Large intestine (tissue), 3 donors: ENCODE data around the gene KIAA0232. TPM values are rescaled to one million over a fixed set of nuclear protein-coding genes. Genes with fewer than 3 reads are reported as not detected.
A peak's percentile ranks its signal among the peaks of the same experiment; 100 is the strongest.
"Not testable (repeated sequence)": the region's sequence is repeated elsewhere in the genome, so short reads cannot be mapped to it uniquely, and the experiment has no call there.

Experiments used
- DNase-seq, 2 donors: peaks; one replicate each; pipeline versions ENCODE4 v3.0.0 to v3.0.0-alpha.2; 2013
- H3K27ac ChIP-seq: one replicate; pipeline ENCODE4 v1.5.1; 2013; ENCODE audit warnings: low read length
- H3K27me3 ChIP-seq: 2 replicates; pipeline ENCODE4 v1.6.1; 2013; ENCODE audit warnings: low read length; ENCODE audit not compliant: control insufficient read depth, insufficient read depth
- H3K36me3 ChIP-seq: 2 replicates; pipeline ENCODE4 v1.6.1; 2013; ENCODE audit warnings: low read length; ENCODE audit not compliant: control insufficient read depth, insufficient read depth
- H3K4me1 ChIP-seq: one replicate; pipeline ENCODE4 v1.6.1; 2013; ENCODE audit warnings: low read length; ENCODE audit not compliant: control insufficient read depth, insufficient read depth
- H3K4me3 ChIP-seq: one replicate; pipeline ENCODE4 v1.5.1; 2013; ENCODE audit warnings: low read length
- H3K9me3 ChIP-seq: one replicate; pipeline ENCODE4 v1.6.1; 2013; ENCODE audit warnings: mild to moderate bottlenecking, low read depth, low read length, moderate library complexity; ENCODE audit not compliant: control insufficient read depth
- WGBS: methylation state at CpG from one replicate; pipeline ENCODE4 v1.1.5; 2013; ENCODE audit warnings: low lambda C conversion rate; ENCODE audit not compliant: insufficient coverage; 5-methylcytosine and 5-hydroxymethylcytosine counted together
- polyA plus RNA-seq: library from polyadenylated mRNA; unstranded; fragments of 120-200 nt; gene quantifications from one replicate; pipeline ENCODE4 v1.2.1, GENCODE V29; 2013

The KIAA0232 gene
- polyA plus RNA-seq, 1 donor, result 23.5 TPM

DNA sequence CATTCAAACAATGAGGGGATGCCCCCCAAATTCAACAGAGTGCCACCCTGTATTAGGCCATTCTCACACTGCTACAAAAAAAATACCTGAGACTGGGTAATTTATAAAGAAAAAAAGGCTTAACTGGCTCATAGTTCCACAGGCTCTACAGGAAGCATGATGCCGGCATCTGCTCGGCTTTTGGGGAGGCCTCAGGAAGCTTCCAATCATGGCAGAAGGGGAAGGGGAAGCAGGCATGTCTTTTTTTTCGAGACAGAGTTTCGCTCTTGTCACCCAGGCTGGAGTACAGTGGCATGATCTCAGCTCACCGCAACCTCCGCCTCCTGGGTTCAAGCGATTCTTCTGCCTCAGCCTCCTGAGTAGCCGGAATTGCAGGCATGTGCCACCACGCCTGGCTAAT lies 108.4 kb downstream of the KIAA0232 start:
- Histone ChIP-seq H3K4me1 (peaks cover 33% of the 10 kb centered on the region), H3K9me3 (peaks cover 11% of the 10 kb centered on the region)
- H3K36me3 ChIP-seq, H3K27me3 ChIP-seq, H3K4me3 ChIP-seq, H3K27ac ChIP-seq, DNase-seq: not testable (repeated sequence)
- WGBS, result no CpG with 5 or more reads among the region's 9 CpGs

DNA sequence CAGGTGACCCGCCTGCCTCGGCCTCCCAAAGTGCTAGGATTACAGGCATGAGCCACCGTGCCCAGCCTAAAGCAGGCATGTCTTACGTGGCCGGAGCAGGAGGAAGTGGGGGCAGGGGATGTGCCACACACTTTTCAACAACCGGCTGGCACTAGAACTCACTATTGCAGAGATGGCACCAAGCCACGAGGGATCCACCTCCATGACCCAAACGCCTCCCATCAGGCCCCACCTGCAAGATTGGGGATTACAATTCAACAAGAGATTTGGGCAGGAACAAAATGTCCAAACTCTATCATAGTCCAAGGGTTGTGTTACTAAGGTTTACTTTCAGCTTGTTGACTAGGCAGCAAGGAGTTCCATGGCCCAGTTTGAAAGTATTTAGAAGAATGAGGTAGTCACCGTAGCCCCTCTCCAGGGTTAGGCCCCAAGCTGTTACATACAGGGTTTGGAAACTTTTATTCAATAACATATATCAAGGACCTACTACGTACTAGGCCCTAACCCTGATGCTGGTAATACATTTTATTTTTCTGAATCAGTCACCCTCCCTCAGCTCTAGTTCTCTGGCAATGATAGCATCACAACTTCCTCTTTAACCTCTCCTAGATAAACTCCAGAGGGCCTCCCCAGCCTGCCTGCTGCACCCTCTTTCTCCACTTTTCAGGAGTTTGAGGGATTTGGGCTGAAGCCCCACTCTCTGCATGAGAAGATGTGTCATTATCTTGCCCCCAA lies 109.1 kb downstream of the KIAA0232 start:
- DNase-seq, result no peak
- peaks cover 32% of the 10 kb centered on the region for H3K4me1 ChIP-seq
- H3K27ac ChIP-seq, result peak overlapping the region; percentile 95
- no peaks in the 10 kb centered on the region for H3K27me3 ChIP-seq
- no CpG with 5 or more reads among the region's 10 CpGs for WGBS
- no peak overlapping the region for H3K4me3 ChIP-seq
- H3K9me3 ChIP-seq, result peaks cover 11% of the 10 kb centered on the region
- no peaks in the 10 kb centered on the region for H3K36me3 ChIP-seq

DNA sequence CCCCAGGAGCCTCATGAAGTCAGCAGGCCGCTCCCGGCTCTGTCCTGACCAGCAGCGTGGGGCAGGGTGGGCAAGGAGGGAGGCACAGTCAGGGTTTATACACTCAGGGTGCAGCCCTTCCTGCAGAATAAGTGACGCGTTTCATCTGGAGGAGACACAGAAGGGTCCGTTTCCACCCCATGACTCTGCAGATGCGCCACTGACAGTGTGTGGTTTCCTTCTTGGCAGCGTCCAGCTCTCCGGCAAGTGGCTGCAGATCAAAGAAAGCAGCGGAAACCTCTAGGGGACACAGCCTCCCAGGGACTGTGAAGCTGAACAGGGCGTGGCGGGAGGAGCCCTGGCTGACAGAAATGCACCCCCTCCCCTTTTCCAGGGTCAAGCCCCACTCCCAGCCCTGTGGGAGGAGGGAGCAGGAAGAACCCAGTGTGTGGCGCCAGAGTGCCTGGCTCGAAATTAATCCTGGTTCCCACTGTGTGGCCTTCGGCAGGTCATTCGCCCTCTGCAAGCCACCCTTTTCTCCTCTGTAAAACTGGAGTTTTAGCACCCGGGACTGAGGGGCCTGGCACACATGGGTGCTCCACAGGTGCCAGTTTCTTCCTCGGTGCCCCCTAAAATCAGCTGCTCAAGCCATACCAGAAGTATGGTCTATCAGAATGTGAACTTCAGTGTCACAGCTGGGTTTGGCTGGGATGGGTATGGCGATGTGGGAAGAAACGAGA lies 109.8 kb downstream of the KIAA0232 start:
- peak; percentile 55 to 72 for DNase-seq
- H3K4me3 ChIP-seq, result no peak overlapping the region
- WGBS, result no CpG with 5 or more reads among the region's 20 CpGs
- no peaks in the 10 kb centered on the region for H3K36me3 ChIP-seq
- no peaks in the 10 kb centered on the region for H3K27me3 ChIP-seq
- H3K4me1 ChIP-seq, result peaks cover 32% of the 10 kb centered on the region
- peak overlapping the region; percentile 95 for H3K27ac ChIP-seq
- peaks cover 11% of the 10 kb centered on the region for H3K9me3 ChIP-seq

GRCh38 chr4:6892909-6893202 lies 110.3 kb downstream of the KIAA0232 start:
- no CpG with 5 or more reads among the region's 6 CpGs for WGBS

GRCh38 chr4:6893449-6894085 lies 111.0 kb downstream of the KIAA0232 start:
- H3K36me3 ChIP-seq, result no peaks in the 10 kb centered on the region
- H3K27me3 ChIP-seq, result no peaks in the 10 kb centered on the region
- peak; percentile 93 to 97 for DNase-seq
- H3K4me1 ChIP-seq, result peaks cover 32% of the 10 kb centered on the region
- peaks cover 11% of the 10 kb centered on the region for H3K9me3 ChIP-seq
- peak overlapping the region; percentile 95 for H3K27ac ChIP-seq
- no CpG with 5 or more reads among the region's 7 CpGs for WGBS
- H3K4me3 ChIP-seq, result no peak overlapping the region

More at GRCh38 chr4:6892909-6893202, 110.3 kb downstream of the KIAA0232 start:
- no peaks in the 10 kb centered on the region for H3K36me3 ChIP-seq
- H3K4me3 ChIP-seq, result no peak overlapping the region
- peaks cover 11% of the 10 kb centered on the region for H3K9me3 ChIP-seq
- no peak for DNase-seq
- peaks cover 32% of the 10 kb centered on the region for H3K4me1 ChIP-seq
- no peaks in the 10 kb centered on the region for H3K27me3 ChIP-seq
- peak overlapping the region; percentile 95 for H3K27ac ChIP-seq

GRCh38 chr4:6894086-6894478 lies 111.6 kb downstream of the KIAA0232 start:
- H3K27ac ChIP-seq, result peak overlapping the region; percentile 95
- H3K4me3 ChIP-seq, result no peak overlapping the region
- H3K27me3 ChIP-seq, result no peaks in the 10 kb centered on the region
- WGBS, result no CpG with 5 or more reads among the region's 3 CpGs
- no peak for DNase-seq
- H3K9me3 ChIP-seq, result peaks cover 9% of the 10 kb centered on the region
- H3K4me1 ChIP-seq, result peaks cover 32% of the 10 kb centered on the region
- H3K36me3 ChIP-seq, result no peaks in the 10 kb centered on the region

- peak overlapping the region; percentile 95 for H3K27ac ChIP-seq
- peaks cover 32% of the 10 kb centered on the region for H3K4me1 ChIP-seq
- no peak overlapping the region for H3K4me3 ChIP-seq
- DNase-seq, result no peak
- H3K36me3 ChIP-seq, result no peaks in the 10 kb centered on the region
- no peaks in the 10 kb centered on the region for H3K27me3 ChIP-seq
- WGBS, result 100% methylated on average over 2 of the region's 29 CpGs
- peaks cover 1% of the 10 kb centered on the region for H3K9me3 ChIP-seq
These were observed 112.3 kb downstream of the KIAA0232 start for GRCh38 chr4:6894528-6895498.

GRCh38 chr4:6896035-6896434 lies 113.5 kb downstream of the KIAA0232 start:
- no CpG with 5 or more reads among the region's 5 CpGs for WGBS
- no peaks in the 10 kb centered on the region for H3K36me3 ChIP-seq
- no peaks in the 10 kb centered on the region for H3K27me3 ChIP-seq
- no peaks in the 10 kb centered on the region for H3K9me3 ChIP-seq
- H3K4me3 ChIP-seq, result no peak overlapping the region
- H3K27ac ChIP-seq, result no peak overlapping the region
- H3K4me1 ChIP-seq, result peaks cover 32% of the 10 kb centered on the region
- DNase-seq, result no peak

DNA sequence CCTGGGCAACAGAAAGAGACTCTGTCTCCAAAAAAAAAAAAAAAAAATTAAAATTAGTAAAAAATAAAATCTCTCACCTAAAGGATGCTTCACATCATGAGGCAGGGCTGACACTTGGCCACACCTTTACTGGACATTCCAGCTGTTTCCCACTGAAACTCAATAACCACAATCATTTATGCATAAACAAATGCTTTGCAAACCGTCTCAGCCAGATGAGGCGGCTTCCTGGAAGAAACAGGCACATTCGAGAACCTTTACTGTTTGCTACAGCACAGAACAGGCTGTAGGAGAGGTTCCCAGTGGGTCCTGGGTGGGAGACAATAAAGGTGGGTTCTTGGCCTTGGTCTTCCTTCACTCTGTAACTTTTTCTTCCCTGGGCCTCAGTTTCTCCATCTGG lies 116.2 kb downstream of the KIAA0232 start:
- H3K36me3 ChIP-seq, result no peaks in the 10 kb centered on the region
- no peaks in the 10 kb centered on the region for H3K9me3 ChIP-seq
- no peak overlapping the region for H3K27ac ChIP-seq
- peaks cover 10% of the 10 kb centered on the region for H3K4me1 ChIP-seq
- no peaks in the 10 kb centered on the region for H3K27me3 ChIP-seq
- no peak overlapping the region for H3K4me3 ChIP-seq
- no CpG with 5 or more reads among the region's 3 CpGs for WGBS
- no peak for DNase-seq
